Neural cell (in vitro differentiated cells): ENCODE data around the gene FAN1.

Source experiments
- CTCF ChIP-seq: fragments of 450-650 bp; IDR thresholded peaks from 2 replicates; pipeline ENCODE4 v1.5.1; 2014; ENCODE audit warnings: antibody characterized with exemption, mild to moderate bottlenecking, moderate library complexity; ENCODE audit not compliant: poor library complexity, severe bottlenecking
- EP300 ChIP-seq: fragments of 450-650 bp; conservative IDR thresholded peaks from 2 replicates; pipeline ENCODE4 v1.6.1; 2014; ENCODE audit warnings: antibody characterized with exemption, mild to moderate bottlenecking, moderate library complexity; ENCODE audit not compliant: poor library complexity, severe bottlenecking
- EZH2 ChIP-seq: fragments of 200-600, 300-800 bp; shearing (Covaris generic), sonication (generic); IDR thresholded peaks from 2 replicates; pipeline ENCODE4 v1.6.1; 2014; ENCODE audit warnings: antibody characterized with exemption, low read length, borderline replicate concordance, mild to moderate bottlenecking; ENCODE audit not compliant: insufficient read depth, poor library complexity, severe bottlenecking
- MXI1 ChIP-seq: fragments of 450-650 bp; conservative IDR thresholded peaks from 2 replicates; pipeline ENCODE4 v1.6.1; 2014; ENCODE audit warnings: antibody characterized with exemption, mild to moderate bottlenecking; ENCODE audit not compliant: poor library complexity, severe bottlenecking
- POLR2AphosphoS5 ChIP-seq: IDR thresholded peaks from 2 replicates; pipeline ENCODE4 v1.6.1; 2012
- RAD21 ChIP-seq: fragments of 450-650 bp; conservative IDR thresholded peaks from 2 replicates; pipeline ENCODE4 v1.6.1; 2014; ENCODE audit warnings: antibody characterized with exemption, mild to moderate bottlenecking, moderate library complexity
- REST ChIP-seq: IDR thresholded peaks from 2 replicates; pipeline ENCODE4 v1.6.1; 2012; ENCODE audit warnings: borderline replicate concordance
- SMC3 ChIP-seq: fragments of 450-650 bp; conservative IDR thresholded peaks from 2 replicates; pipeline ENCODE4 v1.6.1; 2014; ENCODE audit warnings: antibody characterized with exemption, mild to moderate bottlenecking, moderate library complexity; ENCODE audit not compliant: poor library complexity

GRCh38 chr15:30984542-30984941 is 80.8 kb downstream of the FAN1 start:
- TF ChIP-seq CTCF: no peak
- TF ChIP-seq EP300: no peak
- no peak for TF ChIP-seq EZH2
- TF ChIP-seq MXI1: no peak
- TF ChIP-seq RAD21: no peak
- no peak for TF ChIP-seq SMC3
- TF ChIP-seq POLR2AphosphoS5: no peak
- no peak for TF ChIP-seq REST
